GM18868 (cell line): Measurements from ENCODE around the gene RAB7B.

Source experiments
- ATAC-seq: cut with Tn5 transposase; IDR thresholded peaks from one replicate; pipeline ENCODE4 v1.9.1; 2021; ENCODE audit warnings: mild to moderate bottlenecking, moderate library complexity; ENCODE audit not compliant: unreplicated experiment

RAB7B gene

DNA sequence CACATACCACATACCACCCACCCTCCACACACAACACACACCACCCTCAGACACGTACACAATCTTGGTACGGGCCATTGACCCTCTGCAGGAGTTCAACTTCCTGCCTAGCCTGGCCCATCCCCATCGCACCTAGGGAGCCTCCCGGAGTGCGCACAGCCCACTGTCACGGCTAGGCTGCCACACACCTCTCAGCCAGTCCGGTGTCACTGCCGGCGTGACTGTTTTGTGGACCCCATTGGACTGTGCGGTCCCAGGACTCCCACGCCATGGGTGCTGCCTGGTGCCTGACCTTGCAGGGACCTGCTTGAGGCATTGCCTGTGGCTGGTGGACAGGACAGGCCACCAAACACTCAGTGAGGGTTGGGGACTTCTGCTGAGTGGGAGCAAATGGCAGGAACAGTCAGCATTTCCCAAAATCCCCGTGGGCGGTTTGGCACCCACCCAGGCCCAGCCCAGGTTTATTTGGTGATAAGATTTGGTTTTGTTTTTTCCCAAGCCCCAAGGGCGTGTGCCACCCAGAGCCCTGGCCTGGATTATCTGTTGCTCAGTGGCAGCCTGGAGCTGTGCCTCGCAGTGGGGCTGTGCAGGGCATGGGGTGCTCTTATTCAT lies 27.7 kb downstream of the RAB7B start:
- ATAC-seq, result no peak

DNA sequence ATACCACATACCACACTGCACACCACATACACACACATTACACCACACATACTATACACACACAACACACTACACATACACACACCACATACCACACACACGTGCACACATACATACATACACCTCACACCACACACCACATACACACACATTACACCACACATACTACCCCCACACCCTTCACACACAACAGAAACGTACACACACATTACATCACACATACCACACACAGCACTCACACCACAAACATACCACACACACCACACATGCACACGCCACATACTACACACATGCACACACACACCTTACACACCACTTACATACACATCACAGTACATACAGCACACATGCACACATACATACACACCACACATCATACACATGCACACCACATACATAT lies 28.5 kb downstream of the RAB7B start:
- ATAC-seq, result no peak

DNA sequence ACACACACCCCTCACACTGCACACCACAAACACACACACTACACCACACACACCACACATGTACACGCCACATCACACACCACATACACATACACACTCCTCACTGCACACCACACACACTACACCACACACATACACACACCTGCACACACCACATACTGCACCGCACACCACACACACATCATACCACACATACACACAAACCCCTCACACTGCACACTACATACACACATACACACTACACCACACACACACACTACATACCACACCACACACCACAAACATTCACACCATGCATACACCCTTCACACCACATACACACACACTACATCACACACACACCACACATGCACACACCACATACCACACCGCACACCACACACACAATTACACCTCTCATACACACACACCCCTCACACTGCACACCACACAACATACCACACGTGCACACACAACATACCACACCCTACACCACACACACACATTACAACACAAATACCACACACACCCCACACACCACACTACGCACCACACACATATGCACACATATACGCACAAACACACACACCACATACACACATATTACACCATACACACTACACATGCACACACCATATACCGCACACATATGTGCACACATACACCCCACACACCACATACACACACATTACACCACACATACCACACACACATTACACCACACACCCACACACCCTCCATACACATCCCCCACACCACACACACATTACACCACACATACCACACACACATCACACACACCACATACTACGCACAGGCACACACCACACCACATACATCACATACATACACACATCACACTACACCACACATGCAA lies 29.6 kb downstream of the RAB7B start:
- no peak for ATAC-seq

GRCh38 chr1:205972491-205973168 lies 30.6 kb downstream of the RAB7B start:
- ATAC-seq, result no peak

- ATAC-seq, result no peak
Observed at GRCh38 chr1:205972081-205972480, 31.1 kb downstream of the RAB7B start.

DNA sequence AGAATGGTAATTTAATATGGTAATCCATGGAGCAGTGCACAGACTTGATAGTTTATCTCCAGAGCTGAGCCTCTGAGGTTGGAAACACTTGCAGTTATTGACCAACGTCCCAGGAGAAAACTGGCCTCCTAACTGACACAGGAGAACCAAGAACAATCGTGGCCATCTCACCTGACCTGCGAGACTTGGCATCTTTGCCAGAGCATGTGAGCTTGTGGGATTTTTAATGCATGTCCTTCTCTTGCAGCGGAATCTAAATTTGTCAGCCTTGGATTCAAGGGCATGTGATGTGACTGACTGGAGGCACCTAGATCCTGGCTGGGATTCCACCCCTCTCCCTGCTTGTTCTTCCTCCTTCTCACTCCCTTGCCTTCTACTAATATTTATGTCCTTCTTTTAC lies 32.1 kb downstream of the RAB7B start:
- ATAC-seq, result no peak

DNA sequence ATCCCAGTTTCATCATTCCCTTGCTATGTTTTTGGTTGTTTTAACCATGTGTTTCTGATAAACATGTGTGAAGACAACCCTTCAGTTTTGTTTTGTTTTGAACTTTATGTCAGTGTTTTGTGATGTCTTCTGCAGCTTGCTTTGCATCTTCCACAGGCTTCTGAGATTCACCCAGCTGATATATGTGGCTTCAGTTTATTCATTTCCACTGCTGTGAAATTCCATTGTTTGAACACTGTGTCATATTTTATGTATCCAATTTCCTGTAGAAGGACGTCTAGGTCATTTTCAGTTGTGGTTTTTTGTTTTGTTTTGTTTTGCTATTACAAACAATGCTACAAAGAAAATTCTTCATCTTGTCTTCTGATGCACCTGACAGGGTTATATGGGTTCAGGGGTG lies 32.7 kb downstream of the RAB7B start:
- ATAC-seq, result no peak

GRCh38 chr1:205969229-205969628 lies 34.0 kb downstream of the RAB7B start:
- ATAC-seq, result no peak

DNA sequence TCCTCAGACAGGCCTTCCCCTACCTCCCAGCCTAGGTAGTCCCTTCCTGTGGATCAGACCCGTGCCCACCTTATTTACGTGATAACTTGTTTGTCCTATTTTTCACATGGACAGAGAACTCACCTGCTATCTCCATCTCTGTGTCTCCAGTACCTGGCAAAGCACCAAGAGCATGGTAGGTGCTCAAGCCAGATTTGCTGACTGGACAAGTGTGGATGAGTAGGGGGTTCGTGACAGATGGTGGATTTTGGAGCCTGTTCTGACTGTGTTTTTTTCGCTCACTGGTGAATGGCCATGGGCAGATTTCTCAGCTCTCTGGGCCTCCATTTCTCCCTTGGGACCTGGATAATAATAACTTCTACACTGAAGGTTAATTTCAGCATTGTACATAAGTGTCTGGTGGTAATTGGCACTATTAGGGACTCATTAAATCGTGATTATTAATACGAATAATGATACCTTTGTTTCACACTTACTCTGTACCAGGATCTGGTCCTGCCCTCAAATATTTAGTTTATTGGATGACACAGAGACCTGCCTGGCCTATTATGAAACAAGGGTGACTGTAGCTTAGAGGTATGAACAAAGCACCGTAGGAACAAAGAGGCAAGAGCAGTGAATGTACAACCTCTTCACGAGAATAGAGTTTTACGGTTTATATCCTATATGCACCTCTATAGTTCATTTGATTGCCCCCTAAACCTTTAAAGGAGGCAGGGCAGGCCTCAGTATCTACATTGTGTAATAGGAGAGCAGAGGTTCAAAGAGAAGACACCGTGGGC lies 35.5 kb downstream of the RAB7B start:
- no peak for ATAC-seq

GRCh38 chr1:205965036-205965884 lies 37.9 kb downstream of the RAB7B start:
- no peak for ATAC-seq

DNA sequence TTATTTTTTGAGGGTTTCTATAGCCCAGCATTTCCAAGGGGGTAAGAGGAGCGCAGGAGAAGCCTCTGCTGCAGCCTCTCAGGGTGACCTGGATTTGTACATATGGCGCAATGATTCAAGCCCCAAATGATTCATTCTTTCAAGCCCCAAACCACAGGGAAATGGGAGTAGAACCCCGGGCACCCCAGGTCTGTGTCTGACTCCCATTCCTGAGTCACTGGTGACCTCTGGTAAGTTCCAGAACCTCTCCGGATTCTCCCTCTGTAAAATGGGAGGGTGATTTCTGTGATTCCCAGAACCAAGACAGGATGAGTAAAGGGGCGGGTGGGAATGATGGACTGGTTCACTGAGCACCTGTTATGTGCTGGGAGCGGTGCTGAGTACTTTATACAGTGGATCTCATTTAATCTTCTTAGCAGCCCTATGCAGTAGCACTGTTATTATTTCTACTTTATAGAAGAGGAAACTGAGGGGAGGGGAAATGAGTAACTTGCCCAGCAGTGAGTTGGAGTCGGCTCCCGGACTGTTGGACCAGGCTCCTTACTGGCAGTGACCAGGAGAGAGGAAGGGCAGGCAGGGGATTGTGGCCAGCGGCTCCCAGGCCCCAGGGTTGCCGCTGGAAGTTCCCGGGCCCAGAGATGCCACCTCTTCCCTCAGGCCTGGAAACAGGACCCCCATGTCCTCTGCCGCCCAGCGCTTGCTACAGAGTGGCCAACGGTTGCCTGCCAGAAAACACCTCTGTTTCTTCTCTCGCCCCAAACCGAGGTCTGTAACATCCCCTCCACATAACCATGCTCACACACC lies 39.6 kb downstream of the RAB7B start:
- no peak for ATAC-seq

DNA sequence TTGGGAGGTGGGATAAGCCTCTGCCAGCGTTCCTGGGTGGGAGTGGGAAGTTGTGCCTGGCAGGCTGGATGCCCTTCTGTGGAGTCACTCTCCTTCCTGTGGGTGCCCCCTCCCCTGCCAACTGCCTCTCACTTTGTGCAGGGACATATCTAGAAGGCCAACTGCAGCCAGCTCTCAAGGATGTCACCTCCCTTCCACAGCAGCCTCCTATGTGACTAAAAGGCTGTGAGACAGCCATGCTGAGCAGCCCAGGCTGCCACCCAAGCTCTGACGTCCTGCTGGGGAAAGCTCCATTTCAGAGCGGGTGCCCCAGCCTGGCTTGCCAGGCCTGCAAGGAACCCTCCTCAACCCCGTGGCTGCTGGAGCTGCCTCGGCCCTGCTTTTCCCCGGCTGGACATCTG lies 40.4 kb downstream of the RAB7B start:
- no peak for ATAC-seq

- ATAC-seq, result no peak
Observed at GRCh38 chr1:205961991-205962820, 41.0 kb downstream of the RAB7B start.

DNA sequence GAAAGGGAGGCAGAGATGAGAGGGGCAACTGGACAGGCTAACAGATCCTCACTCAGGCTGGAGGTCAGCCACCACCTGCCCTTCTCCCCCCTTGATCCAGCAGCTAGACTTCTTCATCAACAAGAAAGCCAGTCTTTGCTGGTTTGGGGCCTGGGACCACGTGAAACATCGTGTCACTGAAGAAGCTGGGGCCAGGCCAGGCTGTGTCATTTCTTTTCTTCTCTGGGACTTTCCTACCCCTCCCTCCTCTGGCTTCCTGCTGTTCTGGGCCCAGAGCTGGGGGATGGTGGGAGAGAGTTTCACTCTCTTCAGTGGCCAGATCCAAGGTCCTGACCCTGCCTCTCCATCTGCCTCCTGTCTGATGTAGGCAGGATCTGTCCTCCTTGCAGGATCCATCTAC lies 41.8 kb downstream of the RAB7B start:
- ATAC-seq, result peak; percentile 53

DNA sequence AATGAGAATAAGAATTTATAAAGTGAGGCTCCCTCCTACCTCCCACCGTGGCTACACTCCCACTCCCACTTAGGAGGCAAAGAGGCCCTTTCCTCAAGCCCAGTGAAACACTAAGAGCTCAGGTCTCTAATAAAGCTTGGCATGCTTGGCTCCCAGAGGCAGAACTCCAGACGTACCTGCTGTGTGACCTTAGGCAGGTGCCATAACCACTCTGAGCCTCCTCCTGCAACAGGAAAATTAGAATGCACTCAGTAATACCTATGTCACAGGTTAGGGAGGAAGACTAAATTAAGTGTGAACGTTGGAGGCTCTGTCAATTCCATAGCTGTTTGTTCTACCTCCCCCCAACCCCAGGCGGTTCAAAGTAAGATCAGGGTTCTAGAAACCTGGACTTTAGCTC lies 43.4 kb downstream of the RAB7B start:
- no peak for ATAC-seq

DNA sequence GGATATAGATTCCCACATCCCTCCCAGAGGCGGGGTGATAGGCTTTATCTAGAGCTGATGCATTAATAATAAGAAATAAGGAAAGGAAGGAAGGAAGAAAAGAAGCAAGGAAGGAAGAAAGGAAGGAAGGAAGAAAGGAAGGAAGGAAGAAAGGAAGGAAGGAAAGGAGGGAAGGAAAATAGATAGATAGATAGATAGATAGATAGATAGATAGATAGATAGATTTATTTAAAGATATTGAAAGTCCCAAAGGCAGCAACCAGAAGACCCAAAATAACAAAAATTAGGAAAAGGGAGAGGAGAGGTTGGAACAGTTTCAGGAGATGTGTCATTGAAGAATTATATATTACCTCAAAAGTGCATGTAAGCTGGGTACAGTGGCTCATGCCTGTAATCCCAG lies 47.7 kb downstream of the RAB7B start:
- ATAC-seq, result no peak

DNA sequence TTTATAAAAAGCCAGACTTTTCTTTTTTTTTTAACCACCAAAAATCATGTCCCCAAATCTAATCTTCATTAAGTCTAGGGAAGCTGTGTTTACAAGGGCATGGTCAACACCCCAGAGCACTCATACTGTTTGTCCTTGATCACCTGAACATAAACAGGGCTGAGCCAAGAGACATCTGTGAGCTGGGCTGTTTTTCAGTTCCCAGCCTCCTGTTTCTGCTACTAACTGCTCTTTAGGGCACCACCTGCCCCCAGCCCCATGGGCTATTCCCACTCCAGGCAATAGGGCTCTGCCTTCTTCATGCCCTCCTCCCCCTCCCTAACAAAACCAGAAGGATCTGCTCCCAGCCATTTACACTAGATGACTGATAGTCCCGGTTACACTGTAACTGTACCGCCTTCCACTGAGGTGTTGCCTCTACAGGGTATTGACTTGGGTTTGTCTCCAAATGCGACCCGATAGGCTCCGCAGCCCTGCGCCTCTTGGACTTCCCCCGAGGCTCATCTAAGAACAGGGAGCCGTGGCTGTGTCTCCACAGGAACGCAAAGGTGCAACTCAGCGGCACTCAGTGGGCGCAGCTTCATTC lies 48.3 kb downstream of the RAB7B start:
- ATAC-seq, result no peak

- no peak for ATAC-seq
Observed at GRCh38 chr1:205951746-205952145, 51.4 kb downstream of the RAB7B start.
